Measurements from ENCODE around the gene STARD3. TPM values are rescaled to one million over a fixed set of nuclear protein-coding genes. Genes with fewer than 3 reads are reported as not detected.
A peak's percentile ranks its signal among the peaks of the same experiment; 100 is the strongest.

The STARD3 gene
- total and polyA plus RNA-seq, 2 donors from 2014 or later: 32.1 to 47.6 TPM

DNA sequence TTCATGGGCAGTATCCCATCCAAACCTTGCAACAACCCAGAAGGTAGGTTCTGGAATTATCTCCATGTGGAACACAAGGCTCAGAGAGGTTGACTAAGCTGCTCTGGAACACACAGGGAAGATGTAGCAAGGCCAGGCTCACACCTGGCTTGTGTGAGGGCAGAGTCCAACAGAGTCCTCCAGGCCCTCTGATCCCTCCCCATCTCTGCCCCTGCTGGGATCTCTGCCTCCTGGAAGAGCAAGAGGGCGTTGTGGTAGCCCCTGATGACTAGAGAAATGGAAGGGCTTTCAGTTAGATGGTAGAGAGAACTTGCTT is 17.2 kb upstream of the STARD3 start:
- H3K27ac ChIP-seq (ENCODE audit: low read depth in 2 of 2, low read length in 2 of 2): no peak overlapping the region
- H3K4me3 ChIP-seq (ENCODE audit: low read length in 3 of 3): no peak overlapping the region
- H3K4me1 ChIP-seq (ENCODE audit: control insufficient read depth in 2 of 3, insufficient read depth in 2 of 3, low read depth in 1 of 3, low read length in 3 of 3): peaks cover 0 to 8% (median 3%) of the 10 kb centered on the region in 3 donors
- H3K9me3 ChIP-seq (ENCODE audit: control insufficient read depth in 2 of 3, insufficient read depth in 1 of 3, low read length in 3 of 3): no peaks in the 10 kb centered on the region
- no peak for FAIRE-seq
- no peaks in the 10 kb centered on the region for H3K36me3 ChIP-seq (ENCODE audit: control insufficient read depth in 2 of 3, insufficient read depth in 3 of 3, low read length in 3 of 3)
- H3K9ac ChIP-seq (ENCODE audit: low read length in 3 of 3): no peak overlapping the region
- peaks cover 2% of the 10 kb centered on the region for H3K27me3 ChIP-seq (ENCODE audit: control insufficient read depth, insufficient read depth, low read length)
- intact Hi-C loops (cut with DNase I): loop anchor here (10.0 kb wide), 1 partner anchor 75 kb away; no protein-coding TSS in a partner anchor
- TF ChIP-seq CTCF (IDR thresholded peaks at IDR 0.05; ENCODE audit: borderline replicate concordance, extremely low read depth, insufficient read depth): no peak
- no peak for DNase-seq

DNA sequence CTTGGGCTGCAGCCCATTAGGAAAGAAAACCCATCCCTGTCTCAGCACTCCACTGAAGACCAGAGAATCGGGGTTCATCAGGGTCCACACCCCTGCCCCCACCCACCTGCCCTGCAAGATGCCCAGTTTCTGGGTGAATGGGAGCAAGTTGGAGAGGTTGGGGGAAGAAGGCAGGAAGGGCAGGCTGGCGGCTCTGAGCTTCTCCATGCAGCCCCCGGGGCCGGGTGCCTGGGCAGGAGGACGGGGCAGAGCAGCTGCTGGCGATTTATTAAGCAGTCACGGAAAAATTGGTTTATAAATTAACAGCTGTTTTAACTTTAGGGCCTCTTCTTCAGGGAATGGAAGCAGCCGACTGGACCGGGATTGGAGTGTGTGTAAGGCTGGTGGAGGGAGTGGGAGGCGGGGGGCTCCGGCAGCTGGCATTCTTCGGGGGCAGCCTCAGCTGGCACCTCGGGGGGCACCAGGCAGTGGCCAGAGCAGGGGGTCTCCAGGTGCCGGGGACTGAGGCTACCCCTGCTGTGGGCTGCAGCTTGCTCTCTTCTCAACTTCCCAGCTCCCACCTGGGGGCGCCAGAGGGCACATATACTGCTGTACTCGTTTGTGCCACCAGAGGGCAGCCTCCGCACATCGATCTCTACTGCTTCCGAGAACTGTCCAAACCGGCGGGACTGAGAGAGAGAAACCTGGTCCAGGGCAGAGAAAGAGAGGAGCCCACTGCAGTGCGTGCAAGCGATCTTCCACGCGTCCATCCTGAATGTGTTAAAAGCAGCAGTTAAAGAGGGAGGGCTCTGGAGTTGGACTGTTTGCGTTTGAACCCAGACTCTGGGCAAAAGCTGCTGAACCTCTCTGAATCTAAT is 15.2 kb upstream of the STARD3 start:
- H3K9ac ChIP-seq (ENCODE audit: low read length in 3 of 3): no peak overlapping the region
- H3K27ac ChIP-seq (ENCODE audit: low read depth in 2 of 2, low read length in 2 of 2): no peak overlapping the region
- DNase-seq (peak; percentile 91 to 94 (median 93)), FAIRE-seq (peak; percentile 39)
- peaks cover 0 to 9% (median 3%) of the 10 kb centered on the region in 3 donors for H3K4me1 ChIP-seq (ENCODE audit: control insufficient read depth in 2 of 3, insufficient read depth in 2 of 3, low read depth in 1 of 3, low read length in 3 of 3)
- TF ChIP-seq CTCF (IDR thresholded peaks at IDR 0.05; ENCODE audit: borderline replicate concordance, extremely low read depth, insufficient read depth): peak; percentile 100
- H3K27me3 ChIP-seq (ENCODE audit: control insufficient read depth, insufficient read depth, low read length): peaks cover 4% of the 10 kb centered on the region
- H3K36me3 ChIP-seq (ENCODE audit: control insufficient read depth in 2 of 3, insufficient read depth in 3 of 3, low read length in 3 of 3): no peaks in the 10 kb centered on the region
- H3K4me3 ChIP-seq (ENCODE audit: low read length in 3 of 3): no peak overlapping the region
- H3K9me3 ChIP-seq (ENCODE audit: control insufficient read depth in 2 of 3, insufficient read depth in 1 of 3, low read length in 3 of 3): no peaks in the 10 kb centered on the region
- intact Hi-C loops (cut with DNase I): loop anchor here (10.0 kb wide), 1 partner anchor 77 kb away; no protein-coding TSS in a partner anchor

DNA sequence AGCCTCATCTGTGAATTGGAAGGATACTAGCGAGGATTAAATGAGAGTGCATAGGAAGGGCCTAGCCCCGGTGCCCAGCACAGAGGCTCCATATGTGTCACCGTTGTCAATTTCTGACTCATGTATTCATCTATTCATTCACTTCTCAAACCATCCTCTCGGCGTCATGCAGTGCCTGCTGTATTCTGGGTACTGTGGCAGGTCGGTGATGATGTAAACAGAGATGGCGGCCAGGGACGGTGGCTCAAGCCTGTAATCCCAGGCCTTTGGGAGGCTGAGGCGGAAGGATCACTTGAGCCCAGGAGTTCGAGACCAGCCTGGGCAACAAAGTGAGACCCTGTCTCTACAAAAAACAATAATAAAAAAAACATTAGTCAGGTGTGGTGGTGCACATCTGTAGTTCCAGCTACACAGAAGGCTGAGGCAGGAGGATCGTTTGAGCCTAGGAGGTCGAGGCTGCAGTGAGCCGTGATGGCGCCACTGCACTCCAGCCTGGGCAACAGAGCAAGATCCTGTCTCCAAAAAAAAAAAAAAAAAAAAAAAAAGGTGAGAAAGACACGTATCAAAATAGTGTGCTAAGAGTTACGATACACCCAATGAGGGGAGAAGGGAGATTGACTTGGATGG is 14.5 kb upstream of the STARD3 start:
- no peaks in the 10 kb centered on the region for H3K36me3 ChIP-seq (ENCODE audit: control insufficient read depth in 2 of 3, insufficient read depth in 3 of 3, low read length in 3 of 3)
- intact Hi-C loops (cut with DNase I): loop anchor here (10.0 kb wide), 1 partner anchor 78 kb away; no protein-coding TSS in a partner anchor
- FAIRE-seq (no peak), DNase-seq (no peak)
- no peak overlapping the region for H3K27ac ChIP-seq (ENCODE audit: low read depth in 2 of 2, low read length in 2 of 2)
- H3K9me3 ChIP-seq (ENCODE audit: control insufficient read depth in 2 of 3, insufficient read depth in 1 of 3, low read length in 3 of 3): no peaks in the 10 kb centered on the region
- TF ChIP-seq CTCF (IDR thresholded peaks at IDR 0.05; ENCODE audit: borderline replicate concordance, extremely low read depth, insufficient read depth): no peak
- H3K9ac ChIP-seq (ENCODE audit: low read length in 3 of 3): no peak overlapping the region
- peaks cover 2% of the 10 kb centered on the region for H3K27me3 ChIP-seq (ENCODE audit: control insufficient read depth, insufficient read depth, low read length)
- H3K4me3 ChIP-seq (ENCODE audit: low read length in 3 of 3): no peak overlapping the region
- H3K4me1 ChIP-seq (ENCODE audit: control insufficient read depth in 2 of 3, insufficient read depth in 2 of 3, low read depth in 1 of 3, low read length in 3 of 3): peaks cover 0 to 11% (median 3%) of the 10 kb centered on the region in 3 donors

Measured in kidney (tissue), 14 donors.